LNCAP (cell line): ENCODE data around the gene RPTOR.

Experiments
- CTCF ChIP-seq: fragments of 450-650 bp; IDR thresholded peaks from 2 replicates; pipeline ENCODE4 v1.5.1; 2017; ENCODE audit warnings: mild to moderate bottlenecking

Gene RPTOR

GRCh38 chr17:80510132-80510531, 34.5 kb upstream of the RPTOR start:
- no peak for TF ChIP-seq CTCF

- TF ChIP-seq CTCF = no peak
These were observed 33.9 kb upstream of the RPTOR start for GRCh38 chr17:80510772-80511171.

GRCh38 chr17:80511222-80512180, 33.1 kb upstream of the RPTOR start:
- no peak for TF ChIP-seq CTCF

GRCh38 chr17:80512233-80512632, 32.4 kb upstream of the RPTOR start:
- no peak for TF ChIP-seq CTCF

GRCh38 chr17:80513201-80513600, 31.4 kb upstream of the RPTOR start:
- no peak for TF ChIP-seq CTCF

GRCh38 chr17:80513892-80514291, 30.7 kb upstream of the RPTOR start:
- TF ChIP-seq CTCF = no peak

- TF ChIP-seq CTCF = no peak
These were observed 28.3 kb upstream of the RPTOR start for GRCh38 chr17:80516171-80516932.
